Peyer's patch (tissue), 4 donors: ENCODE measurements around the gene KRTAP10-1.

Source experiments
- POLR2A ChIP-seq, 2 donors: fragments of 450-650 bp; IDR thresholded peaks; one replicate each; pipeline ENCODE4 v1.5.1; 2017; ENCODE audit warnings: antibody characterized with exemption in 2 of 2, mild to moderate bottlenecking in 2 of 2, moderate library complexity in 2 of 2
- TF ChIP-seq, protein P1 (sequence below), 6 experiments: fragments of 450-650 bp in 4 of 6; fragments of 200-600 bp in 2 of 6; sonication (generic) in 1 of 6; IDR thresholded peaks; one replicate each; pipeline ENCODE4 v1.5.1; 2017 to 2019; ENCODE audit warnings: antibody characterized with exemption in 6 of 6, mild to moderate bottlenecking in 3 of 6, moderate library complexity in 1 of 6

DNA sequence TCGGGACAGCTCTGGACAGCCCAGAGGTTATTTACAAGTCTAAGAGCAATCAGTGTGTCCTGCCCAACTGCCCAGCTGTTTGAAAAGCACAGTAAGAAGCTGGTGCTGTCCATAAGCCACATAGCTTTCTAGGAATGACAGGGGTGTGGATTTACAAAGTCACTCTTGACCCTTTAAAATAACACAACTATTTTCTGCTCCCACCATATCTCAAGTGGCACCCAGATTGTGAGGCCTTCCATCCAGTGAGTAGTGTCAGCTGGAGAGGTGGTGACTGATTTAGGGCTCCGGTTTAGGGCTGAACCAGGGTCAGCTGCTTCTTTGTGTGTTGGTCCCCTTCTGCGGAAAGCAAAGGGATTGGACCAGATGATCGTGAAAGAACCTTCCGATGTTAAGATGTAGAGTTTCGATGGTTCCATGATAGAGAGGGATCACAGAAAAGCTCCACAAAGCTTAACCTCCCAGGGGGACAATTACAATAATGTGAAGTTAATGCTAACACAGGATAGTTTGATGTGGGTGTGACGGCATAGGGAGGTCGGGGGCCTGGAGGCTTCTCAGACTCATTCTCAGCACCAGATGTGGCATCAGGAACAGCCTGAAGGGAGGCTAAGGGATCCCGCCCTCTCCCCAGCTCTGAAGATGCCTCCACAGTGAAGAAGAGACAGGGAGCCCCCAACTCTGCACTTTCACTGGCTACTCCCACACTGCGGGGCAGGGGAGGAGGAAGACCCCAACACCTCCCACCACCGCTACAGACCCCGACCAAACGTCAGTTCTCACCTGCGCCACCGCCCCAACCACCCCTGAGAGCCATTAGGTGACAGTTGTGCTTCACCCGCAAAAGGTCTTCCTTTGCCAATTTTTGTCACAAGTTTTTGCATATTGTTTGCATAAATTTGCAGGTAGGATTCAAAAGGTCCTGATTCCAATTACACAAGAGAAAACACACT is 44.1 kb downstream of the KRTAP10-1 start:
- TF ChIP-seq, protein P1, sequence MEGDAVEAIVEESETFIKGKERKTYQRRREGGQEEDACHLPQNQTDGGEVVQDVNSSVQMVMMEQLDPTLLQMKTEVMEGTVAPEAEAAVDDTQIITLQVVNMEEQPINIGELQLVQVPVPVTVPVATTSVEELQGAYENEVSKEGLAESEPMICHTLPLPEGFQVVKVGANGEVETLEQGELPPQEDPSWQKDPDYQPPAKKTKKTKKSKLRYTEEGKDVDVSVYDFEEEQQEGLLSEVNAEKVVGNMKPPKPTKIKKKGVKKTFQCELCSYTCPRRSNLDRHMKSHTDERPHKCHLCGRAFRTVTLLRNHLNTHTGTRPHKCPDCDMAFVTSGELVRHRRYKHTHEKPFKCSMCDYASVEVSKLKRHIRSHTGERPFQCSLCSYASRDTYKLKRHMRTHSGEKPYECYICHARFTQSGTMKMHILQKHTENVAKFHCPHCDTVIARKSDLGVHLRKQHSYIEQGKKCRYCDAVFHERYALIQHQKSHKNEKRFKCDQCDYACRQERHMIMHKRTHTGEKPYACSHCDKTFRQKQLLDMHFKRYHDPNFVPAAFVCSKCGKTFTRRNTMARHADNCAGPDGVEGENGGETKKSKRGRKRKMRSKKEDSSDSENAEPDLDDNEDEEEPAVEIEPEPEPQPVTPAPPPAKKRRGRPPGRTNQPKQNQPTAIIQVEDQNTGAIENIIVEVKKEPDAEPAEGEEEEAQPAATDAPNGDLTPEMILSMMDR (IDR thresholded peaks at IDR 0.05), result no peak
- TF ChIP-seq POLR2A (IDR thresholded peaks at IDR 0.05), result no peak
